Measurements from ENCODE around the gene PDC. TPM values are rescaled to one million over a fixed set of nuclear protein-coding genes. Genes with fewer than 3 reads are reported as not detected.

Gene PDC
- polyA plus RNA-seq, 1 experiment = not detected

DNA sequence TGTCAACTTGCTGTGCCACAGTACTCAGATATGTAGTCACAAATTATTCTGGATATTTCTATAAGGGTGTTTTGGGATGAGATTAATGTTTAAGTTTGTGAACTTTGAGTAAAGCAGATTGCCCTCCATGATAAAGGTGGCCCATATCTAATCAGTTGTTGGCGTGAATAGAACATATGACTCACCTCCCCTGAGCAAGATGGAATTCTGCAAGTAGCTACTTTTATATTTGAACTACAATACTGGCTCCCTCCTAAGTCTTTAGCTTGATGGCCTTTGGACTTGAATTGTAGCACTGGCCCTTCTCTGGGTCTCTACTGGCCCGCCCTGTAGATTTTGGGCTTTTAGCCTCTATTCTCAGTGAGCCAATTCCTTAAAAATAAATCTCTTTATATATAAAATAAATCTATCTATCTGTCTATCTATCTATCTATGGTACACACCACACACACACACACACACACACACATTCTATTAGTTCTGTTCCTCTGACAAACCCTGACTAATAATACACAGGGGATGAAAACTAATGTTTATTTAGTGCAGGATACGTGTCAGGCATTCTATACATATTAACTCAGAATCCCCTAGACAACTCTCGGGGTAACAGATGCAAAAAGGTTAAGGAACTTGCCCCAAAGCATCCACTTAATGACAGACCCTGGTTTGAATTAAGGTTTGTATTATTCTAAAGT is 37.9 kb upstream of the PDC start:
- no peak overlapping the region for H3K4me3 ChIP-seq (ENCODE audit: low read depth, low read length)
- no peaks in the 10 kb centered on the region for H3K36me3 ChIP-seq (ENCODE audit: control insufficient read depth, insufficient read depth, low read length)
- TF ChIP-seq, protein P1, sequence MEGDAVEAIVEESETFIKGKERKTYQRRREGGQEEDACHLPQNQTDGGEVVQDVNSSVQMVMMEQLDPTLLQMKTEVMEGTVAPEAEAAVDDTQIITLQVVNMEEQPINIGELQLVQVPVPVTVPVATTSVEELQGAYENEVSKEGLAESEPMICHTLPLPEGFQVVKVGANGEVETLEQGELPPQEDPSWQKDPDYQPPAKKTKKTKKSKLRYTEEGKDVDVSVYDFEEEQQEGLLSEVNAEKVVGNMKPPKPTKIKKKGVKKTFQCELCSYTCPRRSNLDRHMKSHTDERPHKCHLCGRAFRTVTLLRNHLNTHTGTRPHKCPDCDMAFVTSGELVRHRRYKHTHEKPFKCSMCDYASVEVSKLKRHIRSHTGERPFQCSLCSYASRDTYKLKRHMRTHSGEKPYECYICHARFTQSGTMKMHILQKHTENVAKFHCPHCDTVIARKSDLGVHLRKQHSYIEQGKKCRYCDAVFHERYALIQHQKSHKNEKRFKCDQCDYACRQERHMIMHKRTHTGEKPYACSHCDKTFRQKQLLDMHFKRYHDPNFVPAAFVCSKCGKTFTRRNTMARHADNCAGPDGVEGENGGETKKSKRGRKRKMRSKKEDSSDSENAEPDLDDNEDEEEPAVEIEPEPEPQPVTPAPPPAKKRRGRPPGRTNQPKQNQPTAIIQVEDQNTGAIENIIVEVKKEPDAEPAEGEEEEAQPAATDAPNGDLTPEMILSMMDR (IDR thresholded peaks at IDR 0.05; ENCODE audit: insufficient read depth, low read depth, low read length) = no peak
- peak; percentile 49 for DNase-seq (ENCODE audit: low read depth)
- CTCF ChIA-PET = no interaction called here
- POLR2A ChIA-PET = no interaction called here
- no peaks in the 10 kb centered on the region for H3K27me3 ChIP-seq (ENCODE audit: control insufficient read depth, insufficient read depth, low read length)

- DNase-seq (ENCODE audit: low read depth) = no peak
- Histone ChIP-seq H3K36me3 (ENCODE audit: control insufficient read depth, insufficient read depth, low read length) (no peaks in the 10 kb centered on the region), H3K4me3 (ENCODE audit: low read depth, low read length) (no peak overlapping the region), H3K27me3 (ENCODE audit: control insufficient read depth, insufficient read depth, low read length) (no peaks in the 10 kb centered on the region)
- CTCF ChIA-PET = interaction anchor here (0.7 kb wide), 1 partner anchor 257 kb away, joined by 3 read pairs; no protein-coding TSS in a partner anchor
- TF ChIP-seq, protein P1 (IDR thresholded peaks at IDR 0.05; ENCODE audit: insufficient read depth, low read depth, low read length) = no peak
- POLR2A ChIA-PET = no interaction called here
Measured at GRCh38 chr1:186498071-186498470, 37.2 kb upstream of the PDC start.

GRCh38 chr1:186497651-186498050 is 36.7 kb upstream of the PDC start:
- no peak for DNase-seq (ENCODE audit: low read depth)
- Histone ChIP-seq H3K36me3 (ENCODE audit: control insufficient read depth, insufficient read depth, low read length) (no peaks in the 10 kb centered on the region), H3K27me3 (ENCODE audit: control insufficient read depth, insufficient read depth, low read length) (no peaks in the 10 kb centered on the region), H3K4me3 (ENCODE audit: low read depth, low read length) (no peak overlapping the region)
- POLR2A ChIA-PET = no interaction called here
- TF ChIP-seq, protein P1 (IDR thresholded peaks at IDR 0.05; ENCODE audit: insufficient read depth, low read depth, low read length) = no peak
- CTCF ChIA-PET = interaction anchor here (0.7 kb wide), 1 partner anchor 258 kb away, joined by 3 read pairs; no protein-coding TSS in a partner anchor

DNA sequence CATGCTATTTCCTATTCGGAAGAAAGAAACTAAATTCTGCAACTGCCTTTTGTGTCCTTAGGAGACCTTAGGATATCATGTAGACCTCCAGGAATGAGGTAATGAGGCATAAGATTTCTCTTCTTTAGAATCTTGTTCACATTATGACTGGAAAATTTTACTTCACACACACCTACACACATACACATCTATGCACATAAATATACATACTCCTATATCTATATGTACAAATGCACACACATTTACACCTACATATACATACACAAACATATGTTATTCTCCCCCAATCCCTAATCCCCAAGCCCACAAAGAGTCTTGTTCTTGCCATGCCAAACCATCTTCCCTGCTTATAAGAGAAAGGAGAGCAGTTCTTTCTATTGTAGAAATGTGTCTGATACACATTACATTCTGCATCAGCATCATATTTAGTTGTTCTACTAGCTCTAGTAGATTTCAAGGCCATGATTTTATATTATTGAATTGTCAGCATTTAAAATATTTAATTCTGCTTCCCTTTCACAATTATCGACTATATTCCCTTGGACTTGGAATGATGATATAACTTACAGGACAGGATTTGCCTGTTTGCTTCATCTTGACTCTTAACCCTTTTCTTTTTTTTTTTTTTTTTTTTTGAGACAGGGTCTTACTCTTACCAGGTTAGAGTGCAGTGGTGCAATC is 35.4 kb upstream of the PDC start:
- Histone ChIP-seq H3K27me3 (ENCODE audit: control insufficient read depth, insufficient read depth, low read length) (no peaks in the 10 kb centered on the region), H3K4me3 (ENCODE audit: low read depth, low read length) (no peak overlapping the region), H3K36me3 (ENCODE audit: control insufficient read depth, insufficient read depth, low read length) (no peaks in the 10 kb centered on the region)
- POLR2A ChIA-PET = no interaction called here
- no peak for DNase-seq (ENCODE audit: low read depth)
- CTCF ChIA-PET = no interaction called here
- TF ChIP-seq, protein P1 (IDR thresholded peaks at IDR 0.05; ENCODE audit: insufficient read depth, low read depth, low read length) = no peak

- Histone ChIP-seq H3K27me3 (ENCODE audit: control insufficient read depth, insufficient read depth, low read length) (no peaks in the 10 kb centered on the region), H3K36me3 (ENCODE audit: control insufficient read depth, insufficient read depth, low read length) (no peaks in the 10 kb centered on the region), H3K4me3 (ENCODE audit: low read depth, low read length) (no peak overlapping the region)
- CTCF ChIA-PET = interaction anchor here (1.2 kb wide), 1 partner anchor 213 kb away, joined by 3 read pairs; no protein-coding TSS in a partner anchor
- POLR2A ChIA-PET = no interaction called here
- DNase-seq (ENCODE audit: low read depth) = no peak
- TF ChIP-seq, protein P1 (IDR thresholded peaks at IDR 0.05; ENCODE audit: insufficient read depth, low read depth, low read length) = no peak
Measured at GRCh38 chr1:186494832-186495271, 33.9 kb upstream of the PDC start.

All from BJ (cell line).